Naive thymus-derived CD4-positive, alpha-beta T cell (primary cell): ENCODE results near the gene SENP5. TPM values are rescaled to one million over a fixed set of nuclear protein-coding genes. Genes with fewer than 3 reads are reported as not detected.

Source experiments
- ATAC-seq: fragments of 150-1000 bp; cut with Tn5 transposase; 2 replicates; pipeline ENCODE4 v1.10.0; 2021; ENCODE audit warnings: mild to moderate bottlenecking, moderate library complexity
- CTCF ChIA-PET: fragments of 350-600 bp; sonication (Branson Sonifier 250); formaldehyde crosslinking; loops from one replicate; lab custom pipeline; 2021; ENCODE audit warnings: antibody characterized with exemption; lab: Charles Lee
- POLR2A ChIA-PET: fragments of 350-600 bp; sonication (Branson Sonifier 250); formaldehyde crosslinking; loops from one replicate; lab custom pipeline; 2021; ENCODE audit warnings: antibody characterized with exemption, inconsistent platforms; lab: Charles Lee
- DNase-seq, 9 donors: peaks; one replicate each; pipeline versions ENCODE4 v3.0.0 to v3.0.0-alpha.2; 2020 to 2022; ENCODE audit warnings: mixed read lengths in 1 of 9
- H3K27ac ChIP-seq: one replicate; pipeline ENCODE4 v1.7.0; 2013; ENCODE audit warnings: mild to moderate bottlenecking, low read depth, low read length, moderate library complexity
- H3K27me3 ChIP-seq, 2 donors: one replicate each; pipeline ENCODE4 v1.7.0; 2013; ENCODE audit warnings: low read length in 2 of 2, mild to moderate bottlenecking in 2 of 2, moderate library complexity in 2 of 2; ENCODE audit not compliant: control insufficient read depth in 2 of 2, insufficient read depth in 2 of 2
- H3K36me3 ChIP-seq, 3 experiments: 1 replicate in 2 of 3; 2 replicates in 1 of 3; pipeline ENCODE4 v1.7.0; 2013; ENCODE audit warnings: low read length in 3 of 3, mild to moderate bottlenecking in 3 of 3, moderate library complexity in 1 of 3; ENCODE audit not compliant: insufficient read depth in 3 of 3, control insufficient read depth in 2 of 3
- H3K4me1 ChIP-seq, 2 donors: one replicate each; pipeline ENCODE4 v1.7.0; 2013; ENCODE audit warnings: low read length in 2 of 2, mild to moderate bottlenecking in 2 of 2, moderate library complexity in 1 of 2; ENCODE audit not compliant: control insufficient read depth in 2 of 2, insufficient read depth in 2 of 2
- H3K4me3 ChIP-seq: 2 replicates; pipeline ENCODE4 v1.7.0; 2013; ENCODE audit warnings: mild to moderate bottlenecking, low read length
- H3K9me3 ChIP-seq, 3 experiments: 1 replicate in 2 of 3; 2 replicates in 1 of 3; pipeline ENCODE4 v1.7.0; 2013; ENCODE audit warnings: low read length in 3 of 3; ENCODE audit not compliant: control insufficient read depth in 2 of 3
- H3K27ac Mint-ChIP-seq, 9 donors: one replicate each; pipeline ENCODE4 v1.8.0; 2020 to 2022; ENCODE audit warnings: mixed read lengths in 9 of 9, mild to moderate bottlenecking in 8 of 9, moderate library complexity in 5 of 9, inconsistent platforms in 2 of 9
- H3K27me3 Mint-ChIP-seq, 5 donors: one replicate each; pipeline ENCODE4 v1.8.0; 2021 to 2022; ENCODE audit warnings: mixed read lengths in 5 of 5, mild to moderate bottlenecking in 1 of 5
- H3K36me3 Mint-ChIP-seq, 5 donors: one replicate each; pipeline ENCODE4 v1.8.0; 2020 to 2022; ENCODE audit warnings: mixed read lengths in 5 of 5, mild to moderate bottlenecking in 3 of 5, inconsistent platforms in 1 of 5
- H3K4me1 Mint-ChIP-seq, 7 donors: one replicate each; pipeline ENCODE4 v1.8.0; 2020 to 2022; ENCODE audit warnings: mixed read lengths in 7 of 7, mild to moderate bottlenecking in 3 of 7, inconsistent platforms in 1 of 7
- H3K4me3 Mint-ChIP-seq, 10 donors: one replicate each; pipeline ENCODE4 v1.8.0; 2020 to 2022; ENCODE audit warnings: mild to moderate bottlenecking in 10 of 10, mixed read lengths in 10 of 10, moderate library complexity in 6 of 10, inconsistent platforms in 2 of 10
- H3K9me3 Mint-ChIP-seq, 11 donors: one replicate each; pipeline ENCODE4 v1.8.0; 2020 to 2022; ENCODE audit warnings: mixed read lengths in 11 of 11, mild to moderate bottlenecking in 4 of 11, inconsistent platforms in 1 of 11, moderate library complexity in 1 of 11
- intact Hi-C, 2 donors: fragments of 100-400 bp; cut with micrococcal nuclease; formaldehyde crosslinking; loops; one replicate each; pipeline ENCODE4 v1.15.1; 2023
- polyA plus RNA-seq, 2 donors: library from polyadenylated mRNA; unstranded; fragments of 300-500 nt; fragmentation: Illumina TruSeq; gene quantifications; one replicate each; pipeline ENCODE4 v1.2.3, GENCODE V29; 2021
- total RNA-seq, 6 experiments: library from RNA in 5 of 6; stranded (reverse) in 5 of 6; gene quantifications; 1 replicate in 5 of 6; 2 replicates in 1 of 6; pipeline ENCODE4 v1.2.3 and lab custom pipeline; 2021 to 2026

SENP5 gene
- total and polyA plus RNA-seq, 7 experiments from 2014 or later: 6.8 to 59.4 (median 41.3) TPM

GRCh38 chr3:196963631-196963953 lies 95.9 kb downstream of the SENP5 start:
- Mint-ChIP-seq H3K4me1 (peaks cover 0 to 10% (median 5%) of the 10 kb centered on the region in 7 donors), H3K27ac (peak overlapping the region in 1 of 9 donors; percentile 20), H3K4me3 (no peak overlapping the region), H3K27me3 (peaks cover 0 to 4% (median 0%) of the 10 kb centered on the region in 5 donors), H3K9me3 (no peaks in the 10 kb centered on the region), H3K36me3 (peaks cover 0 to 14% (median 0%) of the 10 kb centered on the region in 5 donors)
- ChIA-PET CTCF (interaction anchor here (1.4 kb wide), 1 partner anchor 439 kb away, joined by 3 read pairs; no protein-coding TSS in a partner anchor), POLR2A (no interaction called here)
- intact Hi-C loops: no loop called here
- Histone ChIP-seq H3K27ac (no peak overlapping the region), H3K27me3 (no peaks in the 10 kb centered on the region), H3K36me3 (no peaks in the 10 kb centered on the region), H3K9me3 (no peaks in the 10 kb centered on the region), H3K4me3 (no peak overlapping the region), H3K4me1 (no peaks in the 10 kb centered on the region)
- ATAC-seq (no peak), DNase-seq (no peak)

DNA sequence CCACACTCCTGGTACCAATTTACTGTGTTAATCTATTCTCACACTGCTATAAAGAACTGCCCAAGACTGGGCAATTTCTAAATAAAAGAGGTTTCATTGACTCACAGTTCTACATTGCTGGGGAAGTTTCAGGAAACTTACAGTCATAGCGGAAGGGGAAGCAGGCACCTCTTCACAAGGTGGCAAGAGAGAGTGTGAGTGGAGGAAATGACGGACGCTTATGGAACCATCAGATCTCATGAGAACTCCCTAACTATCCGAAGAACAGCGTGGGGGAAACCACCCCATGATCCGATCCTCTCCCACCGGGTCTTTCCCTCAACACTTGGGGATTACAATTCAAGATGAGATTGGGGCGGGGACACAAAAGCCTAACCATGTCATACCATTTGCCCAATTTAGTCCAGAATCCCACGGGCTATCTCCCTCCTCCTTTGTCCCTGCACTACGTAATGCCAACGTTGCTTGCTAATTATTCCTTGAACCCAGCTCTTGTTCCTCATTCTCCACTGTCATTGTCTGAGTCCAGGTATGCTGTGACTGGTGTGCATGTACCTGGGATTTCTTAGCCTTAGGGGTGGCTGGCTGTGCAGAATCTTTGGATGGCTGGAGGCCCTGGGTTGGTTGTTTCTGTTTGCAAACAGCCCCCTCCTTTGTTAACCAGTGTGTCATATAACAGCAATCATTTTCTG lies 97.5 kb downstream of the SENP5 start:
- Mint-ChIP-seq H3K4me3 (no peak overlapping the region), H3K27me3 (peaks cover 0 to 4% (median 1%) of the 10 kb centered on the region in 5 donors)

GRCh38 chr3:196965804-196966173 lies 98.1 kb downstream of the SENP5 start:
- Histone ChIP-seq H3K36me3 (no peaks in the 10 kb centered on the region), H3K4me1 (no peaks in the 10 kb centered on the region), H3K9me3 (no peaks in the 10 kb centered on the region), H3K4me3 (no peak overlapping the region), H3K27me3 (no peaks in the 10 kb centered on the region), H3K27ac (no peak overlapping the region)
- no peaks in the 10 kb centered on the region for H3K9me3 Mint-ChIP-seq
- peaks cover 0 to 14% (median 6%) of the 10 kb centered on the region in 7 donors for H3K4me1 Mint-ChIP-seq
- H3K36me3 Mint-ChIP-seq: peaks cover 0 to 14% (median 0%) of the 10 kb centered on the region in 5 donors
- peaks cover 0 to 6% (median 4%) of the 10 kb centered on the region in 5 donors for H3K27me3 Mint-ChIP-seq
- ATAC-seq (no peak), DNase-seq (no peak)
- intact Hi-C loops: no loop called here
- ChIA-PET CTCF (no interaction called here), POLR2A (no interaction called here)
- no peak overlapping the region for H3K27ac Mint-ChIP-seq
- H3K4me3 Mint-ChIP-seq: no peak overlapping the region

More for the DNA sequence above, 97.5 kb downstream of the SENP5 start:
- intact Hi-C loops: no loop called here
- DNase-seq (no peak), ATAC-seq (no peak)
- no peaks in the 10 kb centered on the region for H3K4me1 ChIP-seq
- Mint-ChIP-seq H3K9me3 (no peaks in the 10 kb centered on the region), H3K36me3 (peaks cover 0 to 14% (median 0%) of the 10 kb centered on the region in 5 donors), H3K4me1 (peaks cover 0 to 13% (median 5%) of the 10 kb centered on the region in 7 donors), H3K27ac (no peak overlapping the region)
- H3K27ac ChIP-seq: no peak overlapping the region
- H3K27me3 ChIP-seq: no peaks in the 10 kb centered on the region
- H3K9me3 ChIP-seq: no peaks in the 10 kb centered on the region
- CTCF ChIA-PET: interaction anchor here (1.4 kb wide), 1 partner anchor 441 kb away, joined by 3 read pairs; no protein-coding TSS in a partner anchor
- no peaks in the 10 kb centered on the region for H3K36me3 ChIP-seq
- H3K4me3 ChIP-seq: no peak overlapping the region
- POLR2A ChIA-PET: no interaction called here

GRCh38 chr3:196966526-196967401 lies 99.0 kb downstream of the SENP5 start:
- DNase-seq: no peak
- Histone ChIP-seq H3K9me3 (no peaks in the 10 kb centered on the region), H3K36me3 (no peaks in the 10 kb centered on the region), H3K4me1 (no peaks in the 10 kb centered on the region), H3K4me3 (no peak overlapping the region), H3K27ac (no peak overlapping the region), H3K27me3 (no peaks in the 10 kb centered on the region)
- peak overlapping the region in 6 of 10 donors; percentile 12 to 80 (median 41) for H3K4me3 Mint-ChIP-seq
- CTCF ChIA-PET: no interaction called here
- peaks cover 0 to 12% (median 4%) of the 10 kb centered on the region in 5 donors for H3K27me3 Mint-ChIP-seq
- H3K36me3 Mint-ChIP-seq: peaks cover 0 to 14% (median 0%) of the 10 kb centered on the region in 5 donors
- no peaks in the 10 kb centered on the region for H3K9me3 Mint-ChIP-seq
- peaks cover 0 to 14% (median 6%) of the 10 kb centered on the region in 7 donors for H3K4me1 Mint-ChIP-seq
- no peak overlapping the region for H3K27ac Mint-ChIP-seq
- no peak for ATAC-seq
- intact Hi-C loops: no loop called here
- POLR2A ChIA-PET: no interaction called here

GRCh38 chr3:196967412-196968232 lies 99.9 kb downstream of the SENP5 start:
- no peaks in the 10 kb centered on the region for H3K9me3 Mint-ChIP-seq
- H3K4me3 Mint-ChIP-seq: peak overlapping the region; percentile 20 to 83 (median 76)
- DNase-seq (no peak), ATAC-seq (no peak)
- peaks cover 0 to 14% (median 6%) of the 10 kb centered on the region in 7 donors for H3K4me1 Mint-ChIP-seq
- H3K27ac Mint-ChIP-seq: peak overlapping the region in 2 of 9 donors; percentile 58 to 77
- intact Hi-C loops: loop anchor here in 1 of 2 donors (1.0 kb wide), 1 partner anchor 358 kb away; no protein-coding TSS in a partner anchor
- CTCF ChIA-PET: no interaction called here
- H3K27me3 Mint-ChIP-seq: peaks cover 0 to 12% (median 4%) of the 10 kb centered on the region in 5 donors
- Histone ChIP-seq H3K27ac (no peak overlapping the region), H3K9me3 (no peaks in the 10 kb centered on the region), H3K4me1 (no peaks in the 10 kb centered on the region), H3K27me3 (no peaks in the 10 kb centered on the region), H3K4me3 (peak overlapping the region; percentile 17), H3K36me3 (no peaks in the 10 kb centered on the region)
- peaks cover 0 to 14% (median 0%) of the 10 kb centered on the region in 5 donors for H3K36me3 Mint-ChIP-seq
- POLR2A ChIA-PET: no interaction called here
